Gastrocnemius medialis (tissue), 4 donors: Measurements from ENCODE around the gene HAGHL. TPM values are rescaled to one million over a fixed set of nuclear protein-coding genes. Genes with fewer than 3 reads are reported as not detected.

Experiments
- ATAC-seq, 2 donors: fragments of 150-250 bp; one replicate each; pipeline ENCODE4 v1.9.1; 2016
- DNase-seq, 2 donors: peaks; one replicate each; pipeline ENCODE4 v3.0.0-alpha.2; 2019
- H3K27ac ChIP-seq, 4 donors: fragments of 200-600 bp; sonication (generic); 1 replicate in 1 of 4; 2 replicates in 3 of 4; pipeline ENCODE4 v1.5.1; 2016 to 2018; ENCODE audit warnings: mild to moderate bottlenecking in 2 of 4, moderate library complexity in 1 of 4
- H3K27me3 ChIP-seq, 3 donors: fragments of 200-600 bp; sonication (generic) in 2 of 3; 1 replicate in 1 of 3; 2 replicates in 2 of 3; pipeline versions ENCODE4 v1.5.1 to v1.6.0; 2016 to 2019; ENCODE audit warnings: mild to moderate bottlenecking in 1 of 3, moderate library complexity in 1 of 3
- H3K36me3 ChIP-seq, 2 donors: fragments of 200-600 bp; sonication (generic) in 1 of 2; one replicate each; pipeline ENCODE4 v1.5.1; 2017 to 2018
- H3K4me1 ChIP-seq, 2 donors: fragments of 200-600 bp; sonication (generic) in 1 of 2; one replicate each; pipeline ENCODE4 v1.5.1; 2016 to 2017; ENCODE audit warnings: mild to moderate bottlenecking in 2 of 2
- H3K4me3 ChIP-seq, 4 donors: fragments of 200-600 bp; sonication (generic) in 3 of 4; 1 replicate in 1 of 4; 2 replicates in 3 of 4; pipeline ENCODE4 v1.5.1; 2016 to 2019; ENCODE audit warnings: mild to moderate bottlenecking in 2 of 4
- H3K9me3 ChIP-seq, 3 donors: fragments of 200-600 bp; sonication (generic) in 2 of 3; 1 replicate in 1 of 3; 2 replicates in 2 of 3; pipeline ENCODE4 v1.5.1; 2016 to 2019
- CTCF ChIP-seq, 5 experiments: fragments of 450-650 bp in 3 of 5; fragments of 200-600 bp in 2 of 5; sonication (generic) in 2 of 5; IDR thresholded peaks in 4 of 5; conservative IDR thresholded peaks in 1 of 5; 1 replicate in 4 of 5; 2 replicates in 1 of 5; pipeline ENCODE4 v1.5.1; 2016 to 2019; ENCODE audit warnings: antibody characterized with exemption in 5 of 5, mild to moderate bottlenecking in 3 of 5, moderate library complexity in 3 of 5
- POLR2A ChIP-seq, 2 donors: fragments of 450-650 bp; IDR thresholded peaks; one replicate each; pipeline ENCODE4 v1.6.1; 2017; ENCODE audit warnings: antibody characterized with exemption in 2 of 2, mild to moderate bottlenecking in 2 of 2, moderate library complexity in 2 of 2
- in situ Hi-C, 4 donors: fragments of 200-750 bp; cut with MboI; loops; one replicate each; pipeline versions ENCODE4 v1.15.0 to v1.8.0; 2017; ENCODE audit warnings: low sequenced_read_pairs in 4 of 4
- intact Hi-C: fragments of 100-400 bp; cut with DNase I; formaldehyde crosslinking; loops from one replicate; pipeline ENCODE4 v1.15.1; 2023; ENCODE audit warnings: low total_unique reads
- total RNA-seq, 4 donors: library from RNA; depleted of rRNA; stranded (reverse); fragments of >200 nt; gene quantifications; one replicate each; pipeline versions ENCODE4 v1.1.0 to v1.2.3, GENCODE V29; 2016

The HAGHL gene
- total RNA-seq, 4 donors from 2014 or later, result 0.27 to 0.42 TPM; not detected in 2

DNA sequence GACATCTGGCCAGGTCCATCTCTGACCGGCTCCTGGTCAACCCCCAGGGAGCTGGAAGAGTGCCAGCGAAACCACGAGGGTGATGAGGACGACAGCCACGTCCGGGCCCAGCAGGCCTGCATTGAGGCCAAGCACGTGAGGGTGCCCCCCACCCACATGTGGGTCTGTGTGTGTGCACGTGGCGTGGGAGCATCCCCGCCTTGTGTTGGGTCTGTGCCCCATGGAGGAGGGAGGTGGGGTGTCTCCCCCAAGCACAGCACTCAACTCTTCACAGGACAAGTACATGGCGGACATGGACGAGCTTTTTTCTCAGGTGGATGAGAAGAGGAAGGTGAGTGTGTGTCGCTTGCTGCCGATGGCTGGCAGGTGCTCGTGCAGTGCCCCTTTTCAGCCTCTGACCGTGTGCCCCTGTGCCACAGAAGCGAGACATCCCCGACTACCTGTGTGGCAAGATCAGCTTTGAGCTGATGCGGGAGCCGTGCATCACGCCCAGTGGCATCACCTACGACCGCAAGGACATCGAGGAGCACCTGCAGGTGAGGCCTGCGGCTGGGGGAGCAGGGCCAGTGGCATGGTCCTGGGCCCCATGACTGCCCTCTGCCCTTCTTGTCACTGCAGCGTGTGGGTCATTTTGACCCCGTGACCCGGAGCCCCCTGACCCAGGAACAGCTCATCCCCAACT lies 45.0 kb upstream of the HAGHL start:
- intact Hi-C loops, result loop anchor here (10.0 kb wide), 1 partner anchor 623 kb away; the partner anchor contains the start of gene UBE2I
- Histone ChIP-seq H3K4me1 (peaks cover 27 to 49% of the 10 kb centered on the region in 2 donors), H3K27ac (peak overlapping the region; percentile 89 to 100 (median 98))

DNA sequence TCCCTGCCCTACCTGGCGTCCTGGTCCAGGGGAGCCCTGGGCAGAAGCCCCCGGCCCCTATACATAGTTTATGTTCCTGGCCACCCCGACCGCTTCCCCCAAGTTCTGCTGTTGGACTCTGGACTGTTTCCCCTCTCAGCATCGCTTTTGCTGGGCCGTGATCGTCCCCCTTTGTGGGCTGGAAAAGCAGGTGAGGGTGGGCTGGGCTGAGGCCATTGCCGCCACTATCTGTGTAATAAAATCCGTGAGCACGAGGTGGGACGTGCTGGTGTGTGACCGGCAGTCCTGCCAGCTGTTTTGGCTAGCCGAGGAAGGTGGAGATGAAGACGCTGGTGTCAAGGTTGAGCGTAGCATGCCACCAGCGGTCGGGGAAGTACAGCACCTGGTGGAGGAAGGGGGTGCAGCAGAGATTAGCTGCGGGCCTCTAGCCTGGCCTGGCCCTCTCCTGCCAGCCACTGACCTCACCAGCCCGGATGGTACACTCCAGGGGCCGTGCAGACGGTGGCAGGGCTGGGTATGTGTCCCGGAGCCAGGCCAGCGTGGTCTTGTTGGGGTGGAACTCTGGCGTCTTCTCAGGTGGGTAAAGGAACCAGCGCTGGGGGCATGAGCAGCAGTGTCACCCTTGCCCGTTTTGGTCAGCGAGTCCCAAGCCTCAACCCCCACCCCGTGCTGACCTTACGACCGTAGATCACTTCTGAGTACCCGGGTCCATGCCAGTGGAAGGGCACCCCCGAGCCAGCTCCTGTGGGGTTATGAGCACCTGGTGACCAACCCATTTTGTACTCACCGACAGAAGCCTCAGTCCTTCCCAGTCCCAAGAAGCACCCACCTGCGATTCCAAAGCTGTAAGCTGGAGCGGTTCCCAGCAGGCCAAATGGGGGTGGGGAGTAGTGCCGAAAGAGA lies 44.2 kb upstream of the HAGHL start:
- peaks cover 27 to 49% of the 10 kb centered on the region in 2 donors for H3K4me1 ChIP-seq
- TF ChIP-seq POLR2A (IDR thresholded peaks at IDR 0.05), result no peak
- no peak for TF ChIP-seq CTCF (IDR thresholded peaks at IDR 0.05 in 4 of 5, conservative IDR thresholded peaks at IDR 0.05 in 1 of 5)
- H3K4me3 ChIP-seq, result peak overlapping the region in 1 of 4 donors; percentile 86
- no peaks in the 10 kb centered on the region for H3K9me3 ChIP-seq
- H3K36me3 ChIP-seq, result peaks cover 0 to 33% of the 10 kb centered on the region in 2 donors
- intact Hi-C loops, result loop anchor here (10.0 kb wide), 1 partner anchor 622 kb away; the partner anchor contains the start of gene UBE2I
- in situ Hi-C loops, result no loop called here
- peak in 1 of 2 donors; percentile 27 for DNase-seq
- ATAC-seq, result no peak
- peak overlapping the region in 2 of 4 donors; percentile 73 to 100 for H3K27ac ChIP-seq
- H3K27me3 ChIP-seq, result no peaks in the 10 kb centered on the region

More for the DNA sequence above, 45.0 kb upstream of the HAGHL start:
- ATAC-seq (no peak), DNase-seq (peak in 1 of 2 donors; percentile 36)
- in situ Hi-C loops, result no loop called here
- Histone ChIP-seq H3K9me3 (no peaks in the 10 kb centered on the region), H3K36me3 (peaks cover 0 to 29% of the 10 kb centered on the region in 2 donors), H3K4me3 (peak overlapping the region in 3 of 4 donors; percentile 65 to 82 (median 76)), H3K27me3 (no peaks in the 10 kb centered on the region)
- TF ChIP-seq POLR2A (IDR thresholded peaks at IDR 0.05) (no peak), CTCF (IDR thresholded peaks at IDR 0.05 in 4 of 5, conservative IDR thresholded peaks at IDR 0.05 in 1 of 5) (no peak)

DNA sequence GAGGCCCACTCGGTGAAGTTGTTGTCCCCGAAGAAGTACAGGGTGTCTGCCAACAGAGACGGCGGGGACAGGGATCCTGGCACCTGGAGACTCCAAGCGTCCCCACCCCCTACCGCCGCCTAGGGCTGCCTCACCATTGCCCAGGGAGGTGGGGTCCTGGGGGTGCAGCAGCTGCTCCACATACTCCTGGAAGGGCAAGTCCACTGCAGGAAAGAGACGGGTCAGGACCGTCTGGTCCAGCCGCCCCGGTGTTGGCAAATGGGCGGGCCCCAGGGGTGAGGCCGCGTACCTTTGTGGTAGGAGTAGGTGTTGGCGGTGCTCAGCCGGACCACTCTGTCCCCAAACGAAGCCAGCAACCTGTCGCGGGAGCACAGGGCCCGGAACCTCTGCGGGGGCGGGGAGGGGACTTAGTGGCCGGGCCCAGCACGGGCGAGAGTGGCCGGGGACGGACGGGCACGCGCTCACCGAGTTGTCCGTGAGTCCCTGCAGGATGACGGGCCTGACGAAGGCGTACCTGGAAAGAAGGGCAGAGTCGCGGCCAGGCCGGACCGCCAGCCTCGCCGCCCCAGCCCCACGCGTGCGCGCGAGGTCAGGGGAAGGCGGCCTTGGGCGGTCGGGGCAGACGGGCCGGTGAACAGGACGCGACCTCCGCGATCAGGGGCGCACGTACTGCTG lies 43.4 kb upstream of the HAGHL start:
- peak overlapping the region; percentile 84 to 87 (median 86) for H3K4me3 ChIP-seq
- intact Hi-C loops (loop anchor here (10.0 kb wide), 1 partner anchor 621 kb away; the partner anchor contains the start of gene UBE2I), in situ Hi-C loops (no loop called here)
- H3K36me3 ChIP-seq, result peaks cover 0 to 33% of the 10 kb centered on the region in 2 donors
- H3K27ac ChIP-seq, result peak overlapping the region; percentile 73 to 87 (median 83)
- no peaks in the 10 kb centered on the region for H3K9me3 ChIP-seq
- peaks cover 28 to 54% of the 10 kb centered on the region in 2 donors for H3K4me1 ChIP-seq
- H3K27me3 ChIP-seq, result no peaks in the 10 kb centered on the region
- ATAC-seq, result no peak
- peak in 1 of 2 donors; percentile 25 for DNase-seq
- no peak for TF ChIP-seq POLR2A (IDR thresholded peaks at IDR 0.05)
- TF ChIP-seq CTCF (IDR thresholded peaks at IDR 0.05 in 4 of 5, conservative IDR thresholded peaks at IDR 0.05 in 1 of 5), result no peak

GRCh38 chr16:684071-684794 lies 42.7 kb upstream of the HAGHL start, which contains the start of gene JMJD8:
Gene JMJD8 (minus strand): TSS chr16:684334. CDS start chr16:684319, 15 bp downstream.
- Histone ChIP-seq H3K4me3 (peak within 1 kb of the TSS; percentile 84 to 87 (median 86)), H3K36me3 (peaks cover 0 to 33% of the 10 kb centered on the region in 2 donors), H3K9me3 (no peaks in the 10 kb centered on the region), H3K27me3 (no peaks in the 10 kb centered on the region), H3K27ac (peak within 1 kb of the TSS; percentile 73 to 87 (median 83)), H3K4me1 (peaks cover 35 to 57% of the 10 kb centered on the region in 2 donors)
- peak; percentile 53 to 60 for TF ChIP-seq POLR2A (IDR thresholded peaks at IDR 0.05)
- no peak for TF ChIP-seq CTCF (IDR thresholded peaks at IDR 0.05 in 4 of 5, conservative IDR thresholded peaks at IDR 0.05 in 1 of 5)
- in situ Hi-C loops (no loop called here), intact Hi-C loops (loop anchor here (10.0 kb wide), 1 partner anchor 621 kb away; the partner anchor contains the start of gene UBE2I)
- peak; percentile 72 to 76 for ATAC-seq
- DNase-seq, result peak; percentile 94
